WTC11 (cell line): Measurements from ENCODE around the gene RNF126. TPM values are rescaled to one million over a fixed set of nuclear protein-coding genes. Genes with fewer than 3 reads are reported as not detected.

Experiments
- ATAC-seq: fragments of 200-7000 bp; cut with Tn5 transposase; 2 replicates; pipeline ENCODE4 v1.10.0; 2021; ENCODE audit warnings: mild to moderate bottlenecking, moderate library complexity
- CTCF ChIA-PET: fragments of 300-600 bp; sonication (Branson Sonifier 250); formaldehyde crosslinking; loops from one replicate; lab custom pipeline; 2021; ENCODE audit warnings: antibody characterized with exemption; lab: Charles Lee
- POLR2A ChIA-PET: fragments of 350-600 bp; sonication (Branson Sonifier 250); formaldehyde crosslinking; loops from one replicate; lab custom pipeline; 2021; ENCODE audit warnings: antibody characterized with exemption; lab: Charles Lee
- DNase-seq: peaks from one replicate; pipeline ENCODE4 v3.0.0; 2021; ENCODE audit warnings: low spot score
- H3K27ac Mint-ChIP-seq: 2 replicates; pipeline ENCODE4 v1.8.0; 2021; ENCODE audit warnings: mixed read lengths
- H3K27me3 Mint-ChIP-seq: 2 replicates; pipeline ENCODE4 v1.8.0; 2021; ENCODE audit warnings: low read depth, mild to moderate bottlenecking, moderate library complexity, mixed read lengths
- H3K36me3 Mint-ChIP-seq: 2 replicates; pipeline ENCODE4 v1.8.0; 2021; ENCODE audit warnings: mixed read lengths
- H3K4me1 Mint-ChIP-seq: 2 replicates; pipeline ENCODE4 v1.8.0; 2022; ENCODE audit warnings: mixed read lengths
- H3K4me3 Mint-ChIP-seq: 2 replicates; pipeline ENCODE4 v1.8.0; 2021; ENCODE audit warnings: mild to moderate bottlenecking, moderate library complexity, mixed read lengths
- H3K9me3 Mint-ChIP-seq: 2 replicates; pipeline ENCODE4 v1.8.0; 2021; ENCODE audit warnings: mixed read lengths
- CREB1 ChIP-seq: sonication (generic); formaldehyde crosslinking; IDR thresholded peaks from 2 replicates; pipeline ENCODE4 v1.8.0; 2023; ENCODE audit warnings: mild to moderate bottlenecking, missing genetic modification reagents
- ESRRA ChIP-seq: sonication (generic); formaldehyde crosslinking; IDR thresholded peaks from 2 replicates; pipeline ENCODE4 v1.8.1; 2022; ENCODE audit warnings: mild to moderate bottlenecking, missing genetic modification reagents, borderline replicate concordance
- FOXJ3 ChIP-seq: sonication (generic); formaldehyde crosslinking; IDR thresholded peaks from 2 replicates; pipeline ENCODE4 v1.9.0; 2021; ENCODE audit warnings: missing genetic modification reagents, mild to moderate bottlenecking, borderline replicate concordance
- FOXK1 ChIP-seq: sonication (generic); formaldehyde crosslinking; IDR thresholded peaks from 2 replicates; pipeline ENCODE4 v1.8.0; 2022; ENCODE audit warnings: mild to moderate bottlenecking, moderate library complexity, missing genetic modification reagents
- GABPB1 ChIP-seq: sonication (generic); formaldehyde crosslinking; IDR thresholded peaks from 2 replicates; pipeline ENCODE4 v1.8.1; 2023; ENCODE audit warnings: mild to moderate bottlenecking, missing genetic modification reagents
- GTF2I ChIP-seq: fragments of 250-450 bp; sonication (Bioruptor Pico); conservative IDR thresholded peaks from 2 replicates; pipeline ENCODE4 v1.4.0; 2021; ENCODE audit warnings: mild to moderate bottlenecking
- JAZF1 ChIP-seq: fragments of 250-450 bp; sonication (Bioruptor Pico); IDR thresholded peaks from 2 replicates; pipeline ENCODE4 v1.9.0; 2021; ENCODE audit warnings: moderate library complexity, mild to moderate bottlenecking, inconsistent platforms
- MXD4 ChIP-seq: fragments of 250-450 bp; sonication (Bioruptor Pico); IDR thresholded peaks from 2 replicates; pipeline ENCODE4 v1.8.0; 2021; ENCODE audit warnings: mild to moderate bottlenecking, moderate library complexity, borderline replicate concordance
- NR1H2 ChIP-seq: sonication (generic); formaldehyde crosslinking; IDR thresholded peaks from 2 replicates; pipeline ENCODE4 v1.9.0; 2021; ENCODE audit warnings: mild to moderate bottlenecking, moderate library complexity, missing genetic modification reagents
- NR3C1 ChIP-seq: sonication (generic); formaldehyde crosslinking; conservative IDR thresholded peaks from 2 replicates; pipeline ENCODE4 v1.8.1; 2023; ENCODE audit warnings: low read depth, mild to moderate bottlenecking, missing genetic modification reagents
- SMAD4 ChIP-seq: sonication (generic); formaldehyde crosslinking; IDR thresholded peaks from 2 replicates; pipeline ENCODE4 v1.8.0; 2022; ENCODE audit warnings: mild to moderate bottlenecking, missing genetic modification reagents
- SOX15 ChIP-seq: fragments of 250-450 bp; sonication (Bioruptor Pico); IDR thresholded peaks from 2 replicates; pipeline ENCODE4 v1.9.0; 2021; ENCODE audit warnings: mild to moderate bottlenecking
- TCF7 ChIP-seq: sonication (generic); formaldehyde crosslinking; IDR thresholded peaks from 2 replicates; pipeline ENCODE4 v1.8.0; 2022; ENCODE audit warnings: mild to moderate bottlenecking, low read depth, missing genetic modification reagents, moderate library complexity
- TEAD1 ChIP-seq: sonication (generic); formaldehyde crosslinking; IDR thresholded peaks from 2 replicates; pipeline ENCODE4 v1.8.0; 2022; ENCODE audit warnings: mild to moderate bottlenecking, missing genetic modification reagents
- ZNF232 ChIP-seq: sonication (generic); formaldehyde crosslinking; IDR thresholded peaks from 2 replicates; pipeline ENCODE4 v1.8.0; 2022; ENCODE audit warnings: mild to moderate bottlenecking, missing genetic modification reagents
- ZNF423 ChIP-seq: fragments of 250-450 bp; sonication (Bioruptor Pico); IDR thresholded peaks from 2 replicates; pipeline ENCODE4 v2.1.2; 2022; ENCODE audit warnings: mild to moderate bottlenecking, moderate library complexity
- ZNF671 ChIP-seq: fragments of 250-450 bp; sonication (Bioruptor Pico); IDR thresholded peaks from 2 replicates; pipeline ENCODE4 v1.8.0; 2021; ENCODE audit warnings: mild to moderate bottlenecking
- total RNA-seq: library from RNA; stranded (reverse); gene quantifications from 3 replicates; pipeline ENCODE4 v1.2.3, GENCODE V29; 2021
- TF ChIP-seq, protein P1 (sequence below): sonication (generic); formaldehyde crosslinking; IDR thresholded peaks from 2 replicates; pipeline ENCODE4 v1.8.1; 2022; ENCODE audit warnings: mild to moderate bottlenecking, missing genetic modification reagents, moderate library complexity, borderline replicate concordance
- TF ChIP-seq, protein P2 (sequence below): sonication (generic); formaldehyde crosslinking; conservative IDR thresholded peaks from 2 replicates; pipeline ENCODE4 v1.8.1; 2023; ENCODE audit warnings: mild to moderate bottlenecking, low read depth, missing genetic modification reagents, moderate library complexity
- TF ChIP-seq, protein P3 (sequence below): sonication (generic); formaldehyde crosslinking; IDR thresholded peaks from 2 replicates; pipeline ENCODE4 v1.8.1; 2022; ENCODE audit warnings: missing genetic modification reagents, borderline replicate concordance
- TF ChIP-seq, protein P4 (sequence below): sonication (generic); formaldehyde crosslinking; IDR thresholded peaks from 2 replicates; pipeline ENCODE4 v1.8.1; 2023; ENCODE audit warnings: mild to moderate bottlenecking, missing genetic modification reagents
- TF ChIP-seq, protein P5 (sequence below): sonication (generic); formaldehyde crosslinking; IDR thresholded peaks from 2 replicates; pipeline ENCODE4 v1.8.1; 2023; ENCODE audit warnings: mild to moderate bottlenecking, moderate library complexity, missing genetic modification reagents

Gene RNF126
- total RNA-seq, 1 experiment from 2014 or later: 84.4 TPM

DNA sequence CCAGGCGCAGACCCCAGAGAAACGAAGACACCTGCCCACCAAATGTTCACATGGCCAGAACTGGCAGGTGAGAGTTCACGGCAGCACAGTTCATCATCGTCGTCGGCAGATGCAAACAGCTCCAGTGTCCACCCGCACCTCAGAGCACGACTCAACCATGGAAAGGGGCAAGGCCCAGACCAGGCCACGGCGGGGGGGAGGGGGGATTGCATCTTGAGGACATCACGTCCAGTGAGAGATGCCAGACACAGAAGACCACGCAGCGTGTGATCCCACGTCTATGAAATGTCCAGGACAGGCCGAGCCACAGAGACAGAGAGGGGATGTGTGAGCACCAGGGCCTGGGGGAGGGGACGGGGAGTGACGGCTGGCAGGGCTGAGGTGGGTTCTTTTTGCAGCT lies 7.3 kb downstream of the RNF126 start:
- no peak for ATAC-seq
- no peak overlapping the region for H3K4me3 Mint-ChIP-seq

DNA sequence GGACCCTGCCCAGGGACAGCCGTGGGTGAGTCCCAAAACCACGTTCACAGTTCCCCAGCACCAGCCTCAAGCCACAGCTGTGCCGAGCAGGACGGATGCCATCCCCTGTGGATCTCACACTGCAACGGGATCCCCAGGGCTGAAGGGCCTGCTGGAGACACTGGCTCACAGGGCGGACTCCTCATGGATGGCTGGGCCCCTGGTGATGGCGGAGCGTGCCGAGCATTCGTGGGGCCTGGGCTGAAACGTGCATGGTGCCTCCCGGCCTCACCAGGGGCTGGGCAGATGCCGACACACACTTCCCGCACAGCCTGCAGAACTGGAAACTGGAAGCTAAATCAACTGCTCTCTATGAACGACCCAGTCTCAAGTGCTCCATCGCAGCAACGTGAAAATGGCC lies 9.6 kb downstream of the RNF126 start:
- POLR2A ChIA-PET: no interaction called here
- H3K4me3 Mint-ChIP-seq: no peak overlapping the region
- TF ChIP-seq FOXJ3 (no peak), NR1H2 (CRISPR knock-in tag) (no peak), ZNF671 (no peak)
- TF ChIP-seq, protein P1, sequence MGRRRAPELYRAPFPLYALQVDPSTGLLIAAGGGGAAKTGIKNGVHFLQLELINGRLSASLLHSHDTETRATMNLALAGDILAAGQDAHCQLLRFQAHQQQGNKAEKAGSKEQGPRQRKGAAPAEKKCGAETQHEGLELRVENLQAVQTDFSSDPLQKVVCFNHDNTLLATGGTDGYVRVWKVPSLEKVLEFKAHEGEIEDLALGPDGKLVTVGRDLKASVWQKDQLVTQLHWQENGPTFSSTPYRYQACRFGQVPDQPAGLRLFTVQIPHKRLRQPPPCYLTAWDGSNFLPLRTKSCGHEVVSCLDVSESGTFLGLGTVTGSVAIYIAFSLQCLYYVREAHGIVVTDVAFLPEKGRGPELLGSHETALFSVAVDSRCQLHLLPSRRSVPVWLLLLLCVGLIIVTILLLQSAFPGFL (CRISPR knock-in tag): no peak
- TF ChIP-seq, protein P2, sequence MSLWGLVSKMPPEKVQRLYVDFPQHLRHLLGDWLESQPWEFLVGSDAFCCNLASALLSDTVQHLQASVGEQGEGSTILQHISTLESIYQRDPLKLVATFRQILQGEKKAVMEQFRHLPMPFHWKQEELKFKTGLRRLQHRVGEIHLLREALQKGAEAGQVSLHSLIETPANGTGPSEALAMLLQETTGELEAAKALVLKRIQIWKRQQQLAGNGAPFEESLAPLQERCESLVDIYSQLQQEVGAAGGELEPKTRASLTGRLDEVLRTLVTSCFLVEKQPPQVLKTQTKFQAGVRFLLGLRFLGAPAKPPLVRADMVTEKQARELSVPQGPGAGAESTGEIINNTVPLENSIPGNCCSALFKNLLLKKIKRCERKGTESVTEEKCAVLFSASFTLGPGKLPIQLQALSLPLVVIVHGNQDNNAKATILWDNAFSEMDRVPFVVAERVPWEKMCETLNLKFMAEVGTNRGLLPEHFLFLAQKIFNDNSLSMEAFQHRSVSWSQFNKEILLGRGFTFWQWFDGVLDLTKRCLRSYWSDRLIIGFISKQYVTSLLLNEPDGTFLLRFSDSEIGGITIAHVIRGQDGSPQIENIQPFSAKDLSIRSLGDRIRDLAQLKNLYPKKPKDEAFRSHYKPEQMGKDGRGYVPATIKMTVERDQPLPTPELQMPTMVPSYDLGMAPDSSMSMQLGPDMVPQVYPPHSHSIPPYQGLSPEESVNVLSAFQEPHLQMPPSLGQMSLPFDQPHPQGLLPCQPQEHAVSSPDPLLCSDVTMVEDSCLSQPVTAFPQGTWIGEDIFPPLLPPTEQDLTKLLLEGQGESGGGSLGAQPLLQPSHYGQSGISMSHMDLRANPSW (CRISPR knock-in tag): no peak
- TF ChIP-seq, all 79 proteins: peak for 0
- H3K4me1 Mint-ChIP-seq: no peaks in the 10 kb centered on the region
- no peaks in the 10 kb centered on the region for H3K36me3 Mint-ChIP-seq
- no peaks in the 10 kb centered on the region for H3K9me3 Mint-ChIP-seq
- no peaks in the 10 kb centered on the region for H3K27me3 Mint-ChIP-seq
- ATAC-seq (no peak), DNase-seq (no peak)
- CTCF ChIA-PET: no interaction called here
- no peak overlapping the region for H3K27ac Mint-ChIP-seq

More for the DNA sequence above, 7.3 kb downstream of the RNF126 start:
- Mint-ChIP-seq H3K9me3 (no peaks in the 10 kb centered on the region), H3K4me1 (peaks cover 3% of the 10 kb centered on the region; the same call in 1 of the 2 replicates), H3K27me3 (no peaks in the 10 kb centered on the region), H3K36me3 (no peaks in the 10 kb centered on the region), H3K27ac (peak overlapping the region; percentile 53)
- ChIA-PET POLR2A (interaction anchor here (1.0 kb wide), 1 partner anchor 144 kb away, joined by 3 read pairs; no protein-coding TSS in a partner anchor), CTCF (interaction anchor here (1.4 kb wide), 1 partner anchor 23 kb away, joined by 4 read pairs; no protein-coding TSS in a partner anchor)
- DNase-seq: no peak
- TF ChIP-seq SMAD4 (CRISPR knock-in tag) (no peak), MXD4 (CRISPR knock-in tag) (no peak), ZNF423 (CRISPR knock-in tag) (no peak), FOXK1 (CRISPR knock-in tag) (no peak), TEAD1 (CRISPR knock-in tag) (no peak), GTF2I (CRISPR knock-in tag) (no peak)

DNA sequence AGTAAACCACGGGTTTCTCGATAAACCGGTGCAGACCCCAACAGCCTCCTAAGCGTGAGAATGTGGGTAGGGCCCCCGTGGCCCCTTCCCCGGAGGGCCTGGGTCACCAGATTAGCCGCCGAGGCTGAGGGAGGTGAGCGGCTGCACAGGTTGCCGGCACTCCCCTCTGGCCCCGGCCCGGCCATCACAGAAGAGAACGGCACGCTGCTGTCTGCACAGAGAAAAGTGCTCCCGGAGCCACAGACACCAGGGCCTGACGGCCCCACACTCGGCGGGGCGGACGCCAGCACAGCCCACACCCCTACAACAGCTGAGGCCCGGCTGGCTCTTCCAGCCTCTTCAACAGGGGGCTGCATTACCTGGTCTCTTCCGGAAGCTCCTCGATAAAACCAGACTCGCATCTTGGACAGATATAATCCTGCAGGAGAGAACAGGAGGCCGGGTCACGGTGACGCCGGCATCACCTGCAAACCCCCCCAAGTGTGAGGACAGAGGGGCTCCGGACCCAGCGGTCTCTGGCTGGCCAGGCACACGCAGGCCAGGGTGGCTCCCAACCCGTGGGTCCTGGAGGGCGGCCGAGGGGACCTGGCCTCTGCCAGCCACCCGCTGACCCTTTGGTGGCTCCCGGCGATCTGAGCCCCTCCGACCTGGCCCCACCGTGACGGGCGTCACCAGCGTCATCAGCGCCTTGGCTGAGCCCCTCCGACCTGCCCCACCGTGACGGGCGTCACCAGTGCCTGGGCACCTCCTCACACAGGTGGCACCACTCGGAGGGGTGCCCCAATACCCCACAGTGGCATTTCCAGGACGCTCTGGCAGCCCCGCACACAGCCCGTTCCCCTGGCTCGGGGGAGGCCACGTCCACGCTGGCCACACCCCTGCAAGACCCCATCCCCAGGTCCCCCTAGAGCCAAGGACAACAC lies 10.3 kb downstream of the RNF126 start:
- DNase-seq (no peak), ATAC-seq (no peak)
- ChIA-PET CTCF (no interaction called here), POLR2A (no interaction called here)
- Mint-ChIP-seq H3K27me3 (no peaks in the 10 kb centered on the region), H3K4me3 (no peak overlapping the region), H3K36me3 (no peaks in the 10 kb centered on the region), H3K9me3 (no peaks in the 10 kb centered on the region), H3K4me1 (no peaks in the 10 kb centered on the region), H3K27ac (no peak overlapping the region)
- TF ChIP-seq ZNF232 (CRISPR knock-in tag) (no peak), GABPB1 (no peak), SOX15 (no peak), JAZF1 (CRISPR knock-in tag) (no peak), FOXK1 (CRISPR knock-in tag) (no peak), NR3C1 (no peak), ESRRA (CRISPR knock-in tag) (no peak), CREB1 (CRISPR knock-in tag) (no peak), TCF7 (CRISPR knock-in tag) (no peak), TEAD1 (CRISPR knock-in tag) (no peak), NR1H2 (CRISPR knock-in tag) (no peak)
- TF ChIP-seq, protein P3, sequence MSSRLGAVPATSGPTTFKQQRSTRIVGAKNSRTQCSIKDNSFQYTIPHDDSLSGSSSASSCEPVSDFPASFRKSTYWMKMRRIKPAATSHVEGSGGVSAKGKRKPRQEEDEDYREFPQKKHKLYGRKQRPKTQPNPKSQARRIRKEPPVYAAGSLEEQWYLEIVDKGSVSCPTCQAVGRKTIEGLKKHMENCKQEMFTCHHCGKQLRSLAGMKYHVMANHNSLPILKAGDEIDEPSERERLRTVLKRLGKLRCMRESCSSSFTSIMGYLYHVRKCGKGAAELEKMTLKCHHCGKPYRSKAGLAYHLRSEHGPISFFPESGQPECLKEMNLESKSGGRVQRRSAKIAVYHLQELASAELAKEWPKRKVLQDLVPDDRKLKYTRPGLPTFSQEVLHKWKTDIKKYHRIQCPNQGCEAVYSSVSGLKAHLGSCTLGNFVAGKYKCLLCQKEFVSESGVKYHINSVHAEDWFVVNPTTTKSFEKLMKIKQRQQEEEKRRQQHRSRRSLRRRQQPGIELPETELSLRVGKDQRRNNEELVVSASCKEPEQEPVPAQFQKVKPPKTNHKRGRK (CRISPR knock-in tag): no peak
- TF ChIP-seq, protein P4, sequence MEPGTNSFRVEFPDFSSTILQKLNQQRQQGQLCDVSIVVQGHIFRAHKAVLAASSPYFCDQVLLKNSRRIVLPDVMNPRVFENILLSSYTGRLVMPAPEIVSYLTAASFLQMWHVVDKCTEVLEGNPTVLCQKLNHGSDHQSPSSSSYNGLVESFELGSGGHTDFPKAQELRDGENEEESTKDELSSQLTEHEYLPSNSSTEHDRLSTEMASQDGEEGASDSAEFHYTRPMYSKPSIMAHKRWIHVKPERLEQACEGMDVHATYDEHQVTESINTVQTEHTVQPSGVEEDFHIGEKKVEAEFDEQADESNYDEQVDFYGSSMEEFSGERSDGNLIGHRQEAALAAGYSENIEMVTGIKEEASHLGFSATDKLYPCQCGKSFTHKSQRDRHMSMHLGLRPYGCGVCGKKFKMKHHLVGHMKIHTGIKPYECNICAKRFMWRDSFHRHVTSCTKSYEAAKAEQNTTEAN (CRISPR knock-in tag): no peak
- TF ChIP-seq, protein P5, sequence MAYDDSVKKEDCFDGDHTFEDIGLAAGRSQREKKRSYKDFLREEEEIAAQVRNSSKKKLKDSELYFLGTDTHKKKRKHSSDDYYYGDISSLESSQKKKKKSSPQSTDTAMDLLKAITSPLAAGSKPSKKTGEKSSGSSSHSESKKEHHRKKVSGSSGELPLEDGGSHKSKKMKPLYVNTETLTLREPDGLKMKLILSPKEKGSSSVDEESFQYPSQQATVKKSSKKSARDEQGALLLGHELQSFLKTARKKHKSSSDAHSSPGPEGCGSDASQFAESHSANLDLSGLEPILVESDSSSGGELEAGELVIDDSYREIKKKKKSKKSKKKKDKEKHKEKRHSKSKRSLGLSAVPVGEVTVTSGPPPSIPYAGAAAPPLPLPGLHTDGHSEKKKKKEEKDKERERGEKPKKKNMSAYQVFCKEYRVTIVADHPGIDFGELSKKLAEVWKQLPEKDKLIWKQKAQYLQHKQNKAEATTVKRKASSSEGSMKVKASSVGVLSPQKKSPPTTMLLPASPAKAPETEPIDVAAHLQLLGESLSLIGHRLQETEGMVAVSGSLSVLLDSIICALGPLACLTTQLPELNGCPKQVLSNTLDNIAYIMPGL: no peak
